Astrocyte (in vitro differentiated cells and primary cell): ENCODE results near the gene CTAGE8.
"Not testable (repeated sequence)": the region's sequence is repeated elsewhere in the genome, so short reads cannot be mapped to it uniquely, and the experiment has no call there.

Experiments
- EZH2 ChIP-seq: IDR thresholded peaks from 2 replicates; pipeline ENCODE4 v1.6.1; 2012; ENCODE audit warnings: mild to moderate bottlenecking, low read length, inconsistent platforms; ENCODE audit not compliant: insufficient read depth
- TF ChIP-seq, protein P1 (sequence below): IDR thresholded peaks from 2 replicates; pipeline ENCODE4 v1.5.1; 2011; ENCODE audit warnings: low read depth, mild to moderate bottlenecking, inconsistent platforms, low read length, moderate library complexity; ENCODE audit not compliant: insufficient read depth

GRCh38 chr7:144238530-144239082, 30.5 kb downstream of the CTAGE8 start:
- TF ChIP-seq, protein P1, sequence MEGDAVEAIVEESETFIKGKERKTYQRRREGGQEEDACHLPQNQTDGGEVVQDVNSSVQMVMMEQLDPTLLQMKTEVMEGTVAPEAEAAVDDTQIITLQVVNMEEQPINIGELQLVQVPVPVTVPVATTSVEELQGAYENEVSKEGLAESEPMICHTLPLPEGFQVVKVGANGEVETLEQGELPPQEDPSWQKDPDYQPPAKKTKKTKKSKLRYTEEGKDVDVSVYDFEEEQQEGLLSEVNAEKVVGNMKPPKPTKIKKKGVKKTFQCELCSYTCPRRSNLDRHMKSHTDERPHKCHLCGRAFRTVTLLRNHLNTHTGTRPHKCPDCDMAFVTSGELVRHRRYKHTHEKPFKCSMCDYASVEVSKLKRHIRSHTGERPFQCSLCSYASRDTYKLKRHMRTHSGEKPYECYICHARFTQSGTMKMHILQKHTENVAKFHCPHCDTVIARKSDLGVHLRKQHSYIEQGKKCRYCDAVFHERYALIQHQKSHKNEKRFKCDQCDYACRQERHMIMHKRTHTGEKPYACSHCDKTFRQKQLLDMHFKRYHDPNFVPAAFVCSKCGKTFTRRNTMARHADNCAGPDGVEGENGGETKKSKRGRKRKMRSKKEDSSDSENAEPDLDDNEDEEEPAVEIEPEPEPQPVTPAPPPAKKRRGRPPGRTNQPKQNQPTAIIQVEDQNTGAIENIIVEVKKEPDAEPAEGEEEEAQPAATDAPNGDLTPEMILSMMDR, result not testable (repeated sequence)
- TF ChIP-seq EZH2, result not testable (repeated sequence)
